SK-N-SH treated with all-trans-retinoic acid at 6 μM for 48 hours (cell line): ENCODE data around the gene VAMP3.

Source experiments
- ATAC-seq: fragments of 200-7000 bp; cut with Tn5 transposase; 3 replicates; pipeline ENCODE4 v1.9.1; 2020; ENCODE audit warnings: mild to moderate bottlenecking, moderate library complexity
- ARNTL ChIP-seq: fragments of 450-650 bp; formaldehyde crosslinking; IDR thresholded peaks from 2 replicates; pipeline ENCODE4 v1.5.0; 2020; ENCODE audit warnings: low read depth, mild to moderate bottlenecking, moderate library complexity, borderline replicate concordance
- BACH2 ChIP-seq: fragments of 250-450 bp; sonication (Bioruptor Pico); IDR thresholded peaks from 2 replicates; pipeline ENCODE4 v1.9.0; 2021; ENCODE audit warnings: mild to moderate bottlenecking, borderline replicate concordance
- CREB5 ChIP-seq: fragments of 250-450 bp; sonication (Bioruptor Pico); IDR thresholded peaks from 2 replicates; pipeline ENCODE4 v1.5.1; 2020; ENCODE audit warnings: low read depth, mild to moderate bottlenecking, moderate library complexity
- CSDC2 ChIP-seq: fragments of 250-450 bp; sonication (Bioruptor Pico); IDR thresholded peaks from 2 replicates; pipeline ENCODE4 v1.5.0; 2020; ENCODE audit warnings: mild to moderate bottlenecking, moderate library complexity
- ESRRG ChIP-seq: fragments of 250-450 bp; sonication (Bioruptor Pico); IDR thresholded peaks from 2 replicates; pipeline ENCODE4 v1.6.1; 2021; ENCODE audit warnings: mild to moderate bottlenecking
- GLIS3 ChIP-seq: fragments of 250-450 bp; sonication (Bioruptor Pico); IDR thresholded peaks from 2 replicates; pipeline ENCODE4 v1.5.0; 2020; ENCODE audit warnings: mild to moderate bottlenecking, moderate library complexity
- ISL1 ChIP-seq: fragments of 250-450 bp; sonication (Bioruptor Pico); IDR thresholded peaks from 2 replicates; pipeline ENCODE4 v2.1.2; 2022; ENCODE audit warnings: mild to moderate bottlenecking, moderate library complexity
- OSR1 ChIP-seq: fragments of 250-450 bp; sonication (Bioruptor Pico); IDR thresholded peaks from 2 replicates; pipeline ENCODE4 v1.8.0; 2022; ENCODE audit warnings: moderate library complexity, mild to moderate bottlenecking, inconsistent platforms
- PATZ1 ChIP-seq: fragments of 250-450 bp; sonication (Bioruptor Pico); IDR thresholded peaks from 2 replicates; pipeline ENCODE4 v1.8.0; 2020; ENCODE audit warnings: mild to moderate bottlenecking, moderate library complexity, borderline replicate concordance
- PPARA ChIP-seq: fragments of 250-450 bp; sonication (Bioruptor Pico); IDR thresholded peaks from 2 replicates; pipeline ENCODE4 v1.5.0; 2020; ENCODE audit warnings: mild to moderate bottlenecking, borderline replicate concordance
- RARB ChIP-seq: fragments of 250-450 bp; sonication (Bioruptor Pico); IDR thresholded peaks from 2 replicates; pipeline ENCODE4 v1.8.0; 2021; ENCODE audit warnings: mild to moderate bottlenecking, moderate library complexity
- SNAI2 ChIP-seq: fragments of 250-450 bp; sonication (Bioruptor Pico); IDR thresholded peaks from 2 replicates; pipeline ENCODE4 v1.5.0; 2020; ENCODE audit warnings: mild to moderate bottlenecking, moderate library complexity
- TCF4 ChIP-seq: fragments of 250-450 bp; sonication (Bioruptor Pico); IDR thresholded peaks from 2 replicates; pipeline ENCODE4 v1.8.0; 2021; ENCODE audit warnings: mild to moderate bottlenecking, moderate library complexity, borderline replicate concordance
- ZC3H10 ChIP-seq: fragments of 250-450 bp; sonication (Bioruptor Pico); IDR thresholded peaks from 2 replicates; pipeline ENCODE4 v1.5.1; 2021; ENCODE audit warnings: mild to moderate bottlenecking, moderate library complexity
- ZFP30 ChIP-seq: fragments of 450-650 bp; formaldehyde crosslinking; IDR thresholded peaks from 2 replicates; pipeline ENCODE4 v1.5.0; 2022; ENCODE audit warnings: mild to moderate bottlenecking, moderate library complexity
- ZNF565 ChIP-seq: fragments of 450-650 bp; formaldehyde crosslinking; conservative IDR thresholded peaks from 2 replicates; pipeline ENCODE4 v1.5.0; 2020; ENCODE audit warnings: low read depth, mild to moderate bottlenecking, moderate library complexity
- ZNF8 ChIP-seq: fragments of 450-650 bp; formaldehyde crosslinking; IDR thresholded peaks from 2 replicates; pipeline ENCODE4 v1.5.0; 2020; ENCODE audit warnings: mild to moderate bottlenecking, moderate library complexity
- TF ChIP-seq, protein P1 (sequence below): fragments of 250-450 bp; sonication (Bioruptor Pico); IDR thresholded peaks from 2 replicates; pipeline ENCODE4 v1.5.0; 2020; ENCODE audit warnings: mild to moderate bottlenecking, moderate library complexity
- TF ChIP-seq, protein P2 (sequence below): fragments of 250-450 bp; sonication (Bioruptor Pico); IDR thresholded peaks from 2 replicates; pipeline ENCODE4 v1.5.1; 2021; ENCODE audit warnings: mild to moderate bottlenecking, moderate library complexity

VAMP3 gene

GRCh38 chr1:7745783-7746182 is 25.3 kb upstream of the VAMP3 start:
- TF ChIP-seq, protein P1, sequence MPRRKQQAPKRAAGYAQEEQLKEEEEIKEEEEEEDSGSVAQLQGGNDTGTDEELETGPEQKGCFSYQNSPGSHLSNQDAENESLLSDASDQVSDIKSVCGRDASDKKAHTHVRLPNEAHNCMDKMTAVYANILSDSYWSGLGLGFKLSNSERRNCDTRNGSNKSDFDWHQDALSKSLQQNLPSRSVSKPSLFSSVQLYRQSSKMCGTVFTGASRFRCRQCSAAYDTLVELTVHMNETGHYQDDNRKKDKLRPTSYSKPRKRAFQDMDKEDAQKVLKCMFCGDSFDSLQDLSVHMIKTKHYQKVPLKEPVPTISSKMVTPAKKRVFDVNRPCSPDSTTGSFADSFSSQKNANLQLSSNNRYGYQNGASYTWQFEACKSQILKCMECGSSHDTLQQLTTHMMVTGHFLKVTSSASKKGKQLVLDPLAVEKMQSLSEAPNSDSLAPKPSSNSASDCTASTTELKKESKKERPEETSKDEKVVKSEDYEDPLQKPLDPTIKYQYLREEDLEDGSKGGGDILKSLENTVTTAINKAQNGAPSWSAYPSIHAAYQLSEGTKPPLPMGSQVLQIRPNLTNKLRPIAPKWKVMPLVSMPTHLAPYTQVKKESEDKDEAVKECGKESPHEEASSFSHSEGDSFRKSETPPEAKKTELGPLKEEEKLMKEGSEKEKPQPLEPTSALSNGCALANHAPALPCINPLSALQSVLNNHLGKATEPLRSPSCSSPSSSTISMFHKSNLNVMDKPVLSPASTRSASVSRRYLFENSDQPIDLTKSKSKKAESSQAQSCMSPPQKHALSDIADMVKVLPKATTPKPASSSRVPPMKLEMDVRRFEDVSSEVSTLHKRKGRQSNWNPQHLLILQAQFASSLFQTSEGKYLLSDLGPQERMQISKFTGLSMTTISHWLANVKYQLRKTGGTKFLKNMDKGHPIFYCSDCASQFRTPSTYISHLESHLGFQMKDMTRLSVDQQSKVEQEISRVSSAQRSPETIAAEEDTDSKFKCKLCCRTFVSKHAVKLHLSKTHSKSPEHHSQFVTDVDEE = no peak
- TF ChIP-seq BACH2 (CRISPR knock-in tag) = no peak
- no peak for TF ChIP-seq OSR1
- TF ChIP-seq ARNTL (CRISPR knock-in tag) = no peak
- no peak for TF ChIP-seq TCF4
- no peak for TF ChIP-seq ESRRG (CRISPR knock-in tag)
- no peak for TF ChIP-seq ZC3H10
- no peak for TF ChIP-seq CREB5 (CRISPR knock-in tag)
- no peak for TF ChIP-seq GLIS3 (CRISPR knock-in tag)
- ATAC-seq = no peak

- ATAC-seq = no peak
- TF ChIP-seq ARNTL (CRISPR knock-in tag) = no peak
- TF ChIP-seq BACH2 (CRISPR knock-in tag) = no peak
- TF ChIP-seq RARB = no peak
- no peak for TF ChIP-seq SNAI2 (CRISPR knock-in tag)
These were observed 23.5 kb upstream of the VAMP3 start for GRCh38 chr1:7747605-7748004.

- no peak for TF ChIP-seq SNAI2 (CRISPR knock-in tag)
- TF ChIP-seq ISL1 (CRISPR knock-in tag) = no peak
- TF ChIP-seq, protein P2, sequence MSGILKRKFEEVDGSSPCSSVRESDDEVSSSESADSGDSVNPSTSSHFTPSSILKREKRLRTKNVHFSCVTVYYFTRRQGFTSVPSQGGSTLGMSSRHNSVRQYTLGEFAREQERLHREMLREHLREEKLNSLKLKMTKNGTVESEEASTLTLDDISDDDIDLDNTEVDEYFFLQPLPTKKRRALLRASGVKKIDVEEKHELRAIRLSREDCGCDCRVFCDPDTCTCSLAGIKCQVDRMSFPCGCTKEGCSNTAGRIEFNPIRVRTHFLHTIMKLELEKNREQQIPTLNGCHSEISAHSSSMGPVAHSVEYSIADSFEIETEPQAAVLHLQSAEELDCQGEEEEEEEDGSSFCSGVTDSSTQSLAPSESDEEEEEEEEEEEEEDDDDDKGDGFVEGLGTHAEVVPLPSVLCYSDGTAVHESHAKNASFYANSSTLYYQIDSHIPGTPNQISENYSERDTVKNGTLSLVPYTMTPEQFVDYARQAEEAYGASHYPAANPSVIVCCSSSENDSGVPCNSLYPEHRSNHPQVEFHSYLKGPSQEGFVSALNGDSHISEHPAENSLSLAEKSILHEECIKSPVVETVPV (CRISPR knock-in tag) = no peak
- TF ChIP-seq TCF4 = no peak
- TF ChIP-seq ZNF8 (CRISPR knock-in tag) = no peak
- TF ChIP-seq PPARA (CRISPR knock-in tag) = no peak
- TF ChIP-seq, protein P1 = no peak
- no peak for TF ChIP-seq CREB5 (CRISPR knock-in tag)
- no peak for TF ChIP-seq PATZ1 (CRISPR knock-in tag)
- no peak for TF ChIP-seq ZFP30
- no peak for TF ChIP-seq ZNF565 (CRISPR knock-in tag)
- TF ChIP-seq CSDC2 (CRISPR knock-in tag) = no peak
- no peak for TF ChIP-seq BACH2 (CRISPR knock-in tag)
- TF ChIP-seq, all 23 proteins: peak for 0
- no peak for ATAC-seq
These were observed 22.0 kb upstream of the VAMP3 start for GRCh38 chr1:7749126-7749525.
